ENCODE measurements around the gene PTPRU.
A peak's percentile ranks its signal among the peaks of the same experiment; 100 is the strongest.
"Not testable (repeated sequence)": the region's sequence is repeated elsewhere in the genome, so short reads cannot be mapped to it uniquely, and the experiment has no call there.

PTPRU gene

DNA sequence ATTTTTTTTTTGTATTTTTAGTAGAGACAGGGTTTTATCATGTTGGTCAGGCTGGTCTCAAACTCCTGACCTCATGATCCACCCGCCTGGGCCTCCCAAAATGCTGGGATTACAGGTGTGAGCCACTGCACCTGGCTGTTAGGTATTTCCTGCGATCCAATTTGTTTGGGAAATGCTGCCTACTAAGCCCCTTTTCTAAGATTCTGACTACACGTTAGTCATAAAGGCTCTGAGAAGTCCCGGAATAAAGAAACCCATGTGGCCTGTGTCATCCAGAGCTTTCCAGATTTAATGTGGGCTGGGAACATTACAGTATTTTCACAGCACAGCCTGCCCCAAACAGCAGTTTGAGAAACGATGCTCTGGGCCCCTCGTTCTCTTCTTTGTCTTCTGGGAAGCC is 14.1 kb upstream of the PTPRU start:
- DNase-seq (ENCODE audit: low read depth in 3 of 3) = not testable (repeated sequence)

DNA sequence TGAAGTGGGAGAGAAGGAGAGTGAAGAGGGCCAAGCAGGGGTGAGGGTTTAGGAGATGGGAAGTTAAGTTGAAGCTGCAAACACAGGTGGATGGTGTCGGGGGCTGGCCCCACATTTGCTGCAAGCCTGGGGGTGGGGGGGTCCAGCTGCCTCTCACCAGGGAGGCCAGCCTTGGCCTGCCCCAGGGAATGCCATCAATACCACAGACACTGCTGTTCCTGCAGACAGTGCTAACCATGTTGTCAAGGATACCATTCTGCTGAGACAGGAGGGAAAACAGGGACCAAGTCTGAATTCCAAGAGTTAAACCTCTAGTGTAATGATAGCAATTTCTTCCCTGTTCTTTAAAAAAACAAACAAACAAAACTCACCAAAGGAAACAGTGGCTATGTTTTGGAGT is 13.6 kb upstream of the PTPRU start:
- DNase-seq (ENCODE audit: low read depth in 3 of 3) = no peak

DNA sequence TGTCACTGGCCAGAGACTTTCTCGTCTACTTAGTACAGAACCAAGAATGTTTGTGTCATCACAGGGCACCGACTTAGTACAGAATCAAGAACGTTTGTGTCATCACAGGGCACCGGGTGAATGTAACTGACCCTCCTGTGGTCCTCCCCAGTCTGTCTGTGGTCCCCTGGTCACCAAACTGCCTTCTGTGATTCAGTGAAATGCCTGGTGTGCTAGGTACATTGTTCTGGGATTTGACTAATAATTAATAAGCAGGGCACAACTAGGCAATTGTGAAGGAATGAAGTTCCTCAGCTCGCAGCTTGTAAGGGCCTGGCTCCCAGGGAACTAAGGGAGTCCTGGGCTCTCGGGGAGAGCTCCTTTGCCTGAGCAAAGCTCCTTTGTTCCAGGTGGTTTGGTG is 12.8 kb upstream of the PTPRU start:
- no peak for DNase-seq (ENCODE audit: low read depth in 3 of 3)

DNA sequence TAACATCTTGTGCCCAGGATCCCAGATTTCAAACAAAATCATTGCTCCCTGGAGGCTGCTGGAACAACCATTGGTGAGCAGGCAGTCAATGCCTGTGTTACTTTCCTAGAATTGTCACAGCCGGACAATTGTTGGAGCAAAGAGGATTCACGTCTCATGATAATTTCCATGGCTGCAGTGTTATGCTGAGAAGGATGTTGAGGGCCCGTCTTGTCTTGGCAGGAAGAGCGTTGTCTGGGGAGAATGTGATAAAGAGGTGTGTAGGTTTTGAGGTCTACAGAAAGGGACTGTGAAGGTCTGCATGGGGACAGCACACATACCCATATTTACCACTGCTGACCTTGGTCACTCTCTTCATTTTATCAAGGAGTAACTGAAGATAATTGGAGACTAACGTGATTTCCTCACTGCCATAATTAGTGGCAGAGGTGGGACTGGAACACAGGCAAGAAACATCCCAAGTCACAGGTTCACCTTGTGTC is 11.9 kb upstream of the PTPRU start:
- no peak for DNase-seq (ENCODE audit: low read depth in 3 of 3)

DNA sequence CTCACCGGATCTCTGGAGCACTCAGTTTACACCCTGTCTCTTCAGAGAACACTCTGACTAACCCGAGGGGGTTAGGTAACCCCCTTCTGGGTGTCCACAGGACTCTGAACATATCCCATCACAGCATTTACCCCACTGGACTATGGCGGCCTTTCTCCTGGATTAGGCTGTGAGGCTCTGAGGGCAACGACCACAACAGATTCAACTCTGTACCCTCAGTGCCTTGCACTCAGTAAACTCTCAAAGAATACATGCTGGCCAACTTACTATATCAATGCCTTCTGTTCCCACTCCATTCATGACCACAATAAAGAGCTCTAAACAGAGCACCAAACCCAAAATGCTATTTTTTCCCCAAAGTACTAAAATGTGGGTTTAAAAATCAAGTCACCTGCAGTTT is 11.0 kb upstream of the PTPRU start:
- no peak for DNase-seq (ENCODE audit: low read depth in 3 of 3)

DNA sequence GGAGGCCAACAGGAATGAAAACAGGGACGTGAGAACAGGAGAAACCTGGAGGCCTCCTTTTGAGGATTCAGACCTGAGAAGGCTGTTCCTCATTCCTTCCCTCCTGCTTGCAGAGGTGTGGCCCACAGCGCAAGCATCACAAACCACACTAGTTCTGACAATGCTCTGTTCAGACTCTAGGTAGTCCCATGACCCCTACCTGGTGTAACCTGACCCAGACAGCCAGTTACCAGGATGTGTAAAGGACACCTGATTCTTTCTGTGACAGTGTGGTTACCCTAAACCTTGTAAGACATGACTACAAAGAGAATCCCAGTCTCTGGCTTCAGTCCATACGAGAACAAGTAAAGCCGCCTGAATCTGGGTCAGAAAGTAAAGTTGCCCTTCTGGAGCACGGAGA is 8.8 kb upstream of the PTPRU start:
- DNase-seq (ENCODE audit: low read depth in 3 of 3) = no peak

DNA sequence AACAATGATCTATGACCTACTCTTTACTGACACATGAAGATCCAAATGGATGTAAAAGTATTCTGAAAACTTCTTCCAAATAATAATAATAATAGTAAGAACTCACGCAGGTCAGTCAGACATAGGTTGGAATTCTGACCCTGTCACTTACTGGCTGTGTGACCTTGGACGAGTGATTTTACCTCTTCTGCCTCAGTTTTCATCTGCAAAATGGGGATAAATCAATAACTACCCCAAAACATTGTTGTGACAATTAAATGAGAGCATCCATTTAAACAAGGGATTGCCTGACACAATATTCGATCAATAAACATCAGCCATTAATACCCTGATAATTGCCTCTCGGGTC is 6.1 kb upstream of the PTPRU start:
- no peak for DNase-seq (ENCODE audit: low read depth in 3 of 3)

DNA sequence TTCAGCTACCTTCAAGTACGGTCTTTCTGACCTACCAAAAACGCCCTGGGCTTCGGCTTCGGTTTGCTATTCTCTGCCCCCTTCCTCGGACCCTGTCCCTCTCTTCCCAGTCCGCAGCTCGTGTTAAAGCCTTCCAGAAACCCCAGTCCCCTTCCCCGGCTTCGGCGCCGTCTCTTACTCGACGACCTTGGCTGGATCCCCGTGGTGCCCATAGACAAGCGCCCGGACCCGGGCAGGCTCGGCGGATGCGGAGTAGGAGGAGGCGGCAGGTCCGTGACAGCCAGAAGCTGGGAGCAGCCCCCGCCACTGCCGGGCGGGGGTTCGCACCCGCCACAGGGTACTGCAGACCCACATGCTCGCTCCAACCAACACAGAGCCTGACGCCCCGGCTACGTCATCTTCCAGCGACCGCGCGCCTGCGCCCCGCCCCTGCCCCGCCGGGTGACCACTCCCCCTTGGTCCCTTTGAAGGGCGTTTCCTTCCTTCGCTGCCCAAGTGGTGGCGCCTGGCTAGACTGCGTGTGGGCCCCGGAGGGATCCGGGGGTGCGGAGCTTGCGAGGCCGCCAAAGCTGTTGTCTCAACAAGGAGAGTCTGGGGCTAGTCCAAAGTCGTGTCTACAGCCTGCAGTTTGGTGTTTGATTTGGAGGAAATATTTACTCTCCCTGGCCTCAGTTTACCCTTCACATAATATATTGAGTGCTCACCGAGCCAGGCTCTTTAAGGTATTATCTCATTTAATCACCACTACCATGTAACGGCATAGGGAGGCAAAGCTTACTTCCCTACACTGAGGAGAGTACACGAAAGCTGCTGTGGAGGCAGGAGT is 5.6 kb upstream of the PTPRU start, which contains the start of gene MECR:
MECR (minus strand) TSS at position 382 of the 826 bp plus-strand sequence; CDS start at position 354, 28 bp downstream.
- peak; percentile 92 for DNase-seq (ENCODE audit: low read depth in 3 of 3)

DNA sequence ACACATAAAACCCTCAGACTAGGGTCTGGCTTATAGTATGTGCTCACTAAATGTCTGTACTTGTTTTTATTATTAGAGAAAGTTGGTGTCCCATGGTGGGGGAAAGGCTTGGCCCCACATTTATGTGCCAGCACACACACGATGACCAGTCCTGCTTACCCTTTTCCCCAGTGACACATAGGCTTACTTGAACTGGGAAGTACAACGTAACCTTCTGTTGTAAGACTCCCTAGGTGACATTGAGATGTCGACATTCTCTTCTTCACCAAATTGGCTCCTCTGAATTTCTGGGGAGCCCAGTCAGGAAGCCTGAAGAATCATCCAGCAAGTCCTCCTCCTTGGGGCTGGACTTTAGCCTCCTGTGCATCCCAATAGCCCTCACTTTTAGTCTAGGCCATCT is 3.9 kb upstream of the PTPRU start:
- DNase-seq (ENCODE audit: low read depth in 3 of 3) = no peak

DNA sequence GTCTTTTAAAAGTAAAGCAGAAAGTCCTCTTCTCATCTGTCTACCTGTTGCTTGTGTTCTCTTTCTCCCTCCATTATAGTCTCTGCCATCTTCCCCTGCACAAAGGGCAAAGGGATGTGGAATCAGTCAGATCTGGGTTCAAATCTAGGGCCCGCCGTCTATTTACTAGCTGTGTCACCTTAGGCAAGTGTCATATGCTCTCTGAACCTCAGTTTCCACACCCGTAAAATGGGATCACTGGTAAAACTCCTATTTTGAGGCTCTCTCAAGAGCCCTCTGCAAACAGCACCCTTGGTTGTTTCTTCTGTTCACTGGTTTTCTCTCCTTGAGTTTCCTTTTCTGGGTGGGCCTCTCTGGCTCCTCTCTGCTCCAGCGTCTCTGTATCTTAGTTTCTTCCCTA is 2.6 kb upstream of the PTPRU start:
- no peak for DNase-seq (ENCODE audit: low read depth in 3 of 3)

DNA sequence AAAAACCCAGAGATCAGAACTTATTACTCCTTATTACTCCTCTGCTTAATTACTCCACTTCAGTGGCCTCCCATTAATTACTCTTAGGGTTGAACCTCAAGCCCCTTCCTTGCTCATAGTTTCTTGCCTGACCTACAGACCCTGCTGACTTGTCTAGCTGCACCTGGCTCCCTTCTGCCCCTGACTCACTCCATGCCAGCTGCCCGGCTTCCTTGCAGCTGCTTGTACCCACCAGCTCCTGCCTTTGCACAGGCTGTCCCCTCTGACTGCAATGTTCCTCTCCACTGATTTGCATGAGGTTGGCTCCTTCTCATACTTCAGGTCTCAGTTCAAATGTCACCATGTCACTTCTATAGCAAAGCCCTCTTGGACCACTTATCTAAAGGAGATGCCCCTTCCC is 1.9 kb upstream of the PTPRU start:
- DNase-seq (ENCODE audit: low read depth in 3 of 3) = no peak

DNA sequence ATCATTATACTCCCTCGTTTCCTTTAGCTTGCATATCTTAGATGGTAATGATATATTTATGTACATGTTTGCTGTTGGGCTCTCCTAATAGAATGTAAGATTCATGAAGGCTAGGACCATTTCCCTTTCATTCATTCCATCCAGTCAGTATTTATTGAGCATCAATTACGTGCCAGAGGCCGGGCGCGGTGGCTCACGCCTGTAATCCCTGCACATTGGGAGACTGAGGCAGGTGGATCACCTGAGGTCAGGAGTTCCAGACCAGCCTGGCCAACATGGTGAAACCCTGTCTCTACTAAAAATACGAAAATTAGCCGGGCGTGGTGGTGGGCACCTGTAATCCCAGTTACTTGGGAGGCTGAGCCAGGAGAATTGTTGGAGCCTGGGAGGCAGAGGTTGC is 1.4 kb upstream of the PTPRU start:
- DNase-seq (ENCODE audit: low read depth in 3 of 3) = not testable (repeated sequence)

DNA sequence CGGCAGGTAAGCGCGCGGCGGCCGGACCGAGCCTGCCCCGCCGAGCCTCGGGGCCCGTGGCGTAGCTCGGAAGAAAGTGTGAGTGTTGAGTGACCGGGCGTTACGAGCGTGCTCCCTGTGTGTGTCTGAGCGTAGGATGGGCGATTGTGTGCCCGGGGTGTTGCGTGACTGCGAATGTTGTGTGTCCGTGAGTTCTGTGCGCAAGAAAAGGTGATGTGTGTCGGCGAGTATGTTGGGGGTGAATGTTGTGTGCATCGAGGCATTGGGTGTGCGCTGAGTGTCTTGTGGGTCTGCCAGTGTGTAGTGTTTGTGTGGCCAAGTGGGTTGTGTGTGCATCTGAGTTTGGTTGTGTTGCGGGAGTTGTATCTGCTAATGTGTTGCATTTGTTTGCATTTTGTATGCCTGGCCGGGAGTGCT is 398 bp downstream of the PTPRU start:
- no peak for DNase-seq (ENCODE audit: low read depth in 3 of 3)

DNA sequence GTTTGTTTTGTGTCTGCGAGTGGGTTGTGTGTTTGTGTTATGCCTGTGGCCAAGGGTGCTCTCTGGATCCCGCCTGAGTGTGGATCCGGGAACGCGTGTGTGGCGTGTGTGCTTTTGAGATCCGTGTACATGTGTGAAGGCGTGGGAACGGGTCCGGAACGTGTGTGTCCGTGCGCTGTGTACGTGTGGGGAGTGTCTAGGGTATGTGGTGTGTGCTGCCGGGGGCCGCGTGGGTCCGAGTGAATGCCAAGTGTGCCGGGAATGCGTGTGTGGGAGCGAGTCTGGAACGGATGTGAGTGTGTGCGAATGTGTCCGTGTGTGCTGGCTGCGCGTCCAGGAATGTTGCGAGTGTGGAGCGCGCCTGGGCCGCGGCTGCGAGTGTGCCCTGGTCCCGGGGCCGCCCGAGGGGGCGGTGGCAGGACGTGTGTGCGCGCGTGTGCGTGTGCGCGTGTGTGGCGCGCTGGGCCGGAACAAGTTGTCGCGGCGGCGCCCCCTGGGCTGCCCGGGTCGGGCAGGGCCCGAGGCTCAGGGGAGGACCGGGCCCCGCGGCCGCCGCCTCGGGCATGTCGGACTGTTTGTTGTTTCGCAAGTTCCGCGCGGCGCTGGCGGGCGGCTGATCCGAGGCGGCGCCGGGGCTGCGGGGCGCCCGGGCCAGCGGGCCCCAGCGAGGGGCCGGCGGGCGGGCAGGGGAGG is 953 bp downstream of the PTPRU start:
- no peak for DNase-seq (ENCODE audit: low read depth in 3 of 3)

DNA sequence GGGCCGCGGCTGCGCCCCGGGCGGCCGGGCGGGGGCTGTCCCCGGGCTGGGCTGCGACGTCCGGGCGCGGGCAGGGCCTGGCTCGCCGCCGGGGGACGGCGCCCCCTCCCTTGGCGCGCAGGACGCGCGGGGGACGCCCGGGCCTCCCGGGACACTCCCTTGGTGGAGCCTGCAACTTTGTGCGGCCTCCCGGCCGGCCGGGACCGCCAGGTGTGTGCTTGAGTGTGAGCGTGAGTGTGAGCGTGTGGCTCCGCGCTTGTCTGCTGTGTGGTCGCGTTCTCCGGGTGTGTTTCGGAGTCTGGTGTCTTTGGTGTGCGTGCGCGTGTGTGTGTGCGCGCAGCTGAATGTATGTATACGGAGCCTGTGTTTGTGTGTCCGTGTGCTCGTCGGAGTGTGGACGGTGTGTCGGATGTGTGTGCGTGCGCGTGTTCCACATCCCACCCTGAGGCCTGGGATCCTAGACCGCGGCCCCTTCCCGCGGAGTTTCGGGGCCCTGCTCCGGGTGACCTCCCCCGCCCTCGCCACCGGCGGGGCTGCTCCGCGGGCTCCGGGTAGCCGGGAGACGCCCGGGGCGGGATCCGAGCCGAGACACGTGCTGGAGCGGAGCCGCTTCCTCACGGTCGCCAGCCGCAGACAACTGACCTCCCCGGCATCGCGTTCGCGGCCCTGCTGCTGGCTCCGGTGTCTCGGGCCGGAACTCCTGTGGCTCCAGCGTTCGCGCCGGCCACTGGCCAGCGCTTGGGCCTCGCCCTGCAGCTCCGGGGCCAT is 1.7 kb downstream of the PTPRU start:
- no peak for DNase-seq (ENCODE audit: low read depth in 3 of 3)

DNA sequence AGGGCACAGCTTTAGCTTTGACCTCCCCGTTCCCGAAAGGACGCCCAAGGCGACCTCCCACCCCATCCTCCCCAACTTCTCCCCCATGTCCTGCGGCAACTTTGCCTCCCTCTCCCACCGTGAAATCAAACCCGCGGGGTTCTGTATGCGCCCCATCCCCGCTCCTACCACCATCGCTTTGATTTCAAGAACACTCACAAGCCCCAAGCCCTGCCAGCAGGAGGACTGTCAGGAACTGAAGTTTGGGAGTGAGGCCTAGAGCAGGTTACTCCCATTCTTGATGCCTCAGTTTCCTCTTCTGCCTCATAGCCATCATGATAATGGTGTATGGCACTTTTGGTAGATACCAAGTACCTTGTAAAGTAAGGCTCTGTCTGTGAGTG is 2.3 kb downstream of the PTPRU start:
- DNase-seq (ENCODE audit: low read depth in 3 of 3) = no peak

DNA sequence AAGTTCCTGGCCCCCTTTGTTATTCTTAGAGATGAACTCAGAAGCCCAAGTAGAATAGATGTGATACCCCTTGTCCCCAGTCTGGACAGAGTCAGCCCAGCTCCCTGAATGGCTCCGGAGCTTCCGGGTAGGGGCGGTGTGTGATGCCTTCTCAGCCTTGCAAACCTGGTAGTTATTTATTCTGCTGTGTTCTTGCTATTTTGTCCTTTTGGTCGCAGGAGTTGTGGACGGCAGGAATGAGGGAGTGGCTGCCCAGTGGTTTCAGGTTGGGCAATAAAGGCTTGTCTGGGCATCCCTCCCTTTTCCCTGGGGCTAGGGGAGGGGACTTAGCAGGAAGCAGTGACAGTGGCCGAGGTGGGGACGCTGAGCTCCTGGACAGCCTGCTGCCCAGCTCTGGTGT is 2.8 kb downstream of the PTPRU start:
- DNase-seq (ENCODE audit: low read depth in 3 of 3) = no peak

DNA sequence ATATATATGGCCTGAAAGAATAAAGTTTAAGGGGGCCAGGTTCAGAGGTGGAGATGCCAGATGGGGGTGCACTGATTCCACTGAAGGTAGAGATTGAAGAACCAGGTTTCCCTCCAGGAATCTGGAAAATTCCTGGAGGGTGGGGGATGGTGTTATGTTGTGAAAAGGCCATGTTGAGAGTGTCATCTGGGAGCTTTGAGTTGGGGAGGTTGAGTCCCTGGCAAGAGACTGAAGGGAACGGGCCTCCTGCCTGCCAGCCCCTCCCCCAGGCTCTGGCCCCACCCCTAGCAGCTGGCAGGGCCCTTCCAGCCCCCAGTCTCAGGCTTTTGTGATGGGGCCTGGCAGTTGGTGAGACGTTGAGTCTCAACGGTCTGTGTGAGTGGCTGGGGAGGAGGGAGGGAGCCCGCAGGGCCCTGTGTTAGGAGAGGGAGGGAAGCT is 4.1 kb downstream of the PTPRU start:
- no peak for DNase-seq (ENCODE audit: low read depth in 3 of 3)

DNA sequence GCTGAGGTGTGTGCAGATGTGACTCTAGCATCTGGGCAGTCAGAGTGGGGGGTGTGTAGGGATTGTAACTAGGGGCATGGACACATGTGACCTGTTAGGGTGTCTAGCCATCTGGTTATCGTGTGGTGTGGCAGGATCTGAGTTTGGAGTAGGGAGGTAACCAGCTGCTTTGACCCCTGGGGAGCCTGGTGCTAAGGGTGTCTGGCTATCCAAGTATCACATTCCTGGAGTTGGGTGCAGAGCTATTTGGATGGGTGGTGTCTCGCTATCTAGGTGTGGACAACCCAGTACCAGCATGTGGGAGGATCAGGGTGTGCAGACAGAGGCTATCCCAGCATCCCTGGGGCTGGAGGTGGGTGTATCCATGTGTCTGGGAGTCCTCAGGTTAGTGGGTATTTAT is 4.7 kb downstream of the PTPRU start:
- DNase-seq (ENCODE audit: low read depth in 3 of 3) = no peak

DNA sequence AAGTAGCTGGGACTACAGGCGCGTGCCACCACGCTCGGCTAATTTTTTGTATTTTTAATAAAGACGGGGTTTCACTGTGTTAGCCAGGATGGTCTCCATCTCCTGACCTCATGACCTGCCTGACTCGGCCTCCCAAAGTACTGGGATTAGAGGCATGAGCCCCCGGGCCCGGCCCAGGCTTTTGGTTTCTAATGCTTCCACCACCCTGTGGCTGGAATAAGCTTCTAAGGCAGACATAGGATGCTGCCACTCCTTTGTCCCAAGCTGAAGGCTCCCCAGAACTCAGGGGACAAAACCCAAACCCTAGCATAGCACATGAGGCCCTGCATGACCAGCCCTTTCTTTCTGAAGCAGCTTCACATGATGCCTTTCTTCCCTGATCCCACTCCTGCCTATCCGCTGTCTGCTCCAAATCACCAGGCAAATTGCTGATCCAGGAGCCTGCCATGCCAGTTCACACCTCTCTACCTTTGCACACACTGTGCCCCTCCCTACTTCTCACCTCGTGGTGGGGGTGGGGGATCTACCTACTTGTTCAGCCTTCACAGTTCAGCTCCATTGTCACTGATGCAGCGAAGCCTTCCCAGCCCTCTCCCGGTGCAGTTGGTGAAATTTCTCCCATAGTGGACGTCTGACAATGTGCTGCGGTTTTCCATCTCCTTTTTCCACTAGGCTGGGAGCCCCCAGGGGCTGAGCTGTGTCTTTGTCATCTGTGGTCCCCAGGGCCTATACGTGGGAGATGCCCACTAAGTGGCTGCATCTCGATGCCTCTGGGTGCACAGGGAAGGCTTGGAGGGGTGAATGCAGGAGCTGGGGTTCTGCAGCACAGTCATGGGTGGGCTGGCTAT is 6.9 kb downstream of the PTPRU start:
- DNase-seq (ENCODE audit: low read depth in 3 of 3) = no peak

DNA sequence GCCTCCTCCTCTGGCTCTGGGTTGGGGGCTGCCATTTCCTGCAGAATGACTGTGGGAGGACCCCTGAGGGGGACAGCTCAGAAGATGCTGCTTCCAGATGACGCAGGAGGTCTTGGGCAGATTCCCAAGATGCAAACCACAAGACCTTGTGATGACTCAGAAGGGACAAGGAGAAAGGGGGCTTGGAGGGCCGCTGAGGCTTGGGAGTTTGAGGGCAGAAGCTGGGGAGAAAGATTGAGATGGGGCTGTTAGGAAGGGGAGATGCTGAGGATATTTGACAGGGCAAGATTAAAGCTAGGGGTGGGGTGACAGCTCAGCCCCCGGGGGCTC is 7.5 kb downstream of the PTPRU start:
- DNase-seq (ENCODE audit: low read depth in 3 of 3) = no peak

DNA sequence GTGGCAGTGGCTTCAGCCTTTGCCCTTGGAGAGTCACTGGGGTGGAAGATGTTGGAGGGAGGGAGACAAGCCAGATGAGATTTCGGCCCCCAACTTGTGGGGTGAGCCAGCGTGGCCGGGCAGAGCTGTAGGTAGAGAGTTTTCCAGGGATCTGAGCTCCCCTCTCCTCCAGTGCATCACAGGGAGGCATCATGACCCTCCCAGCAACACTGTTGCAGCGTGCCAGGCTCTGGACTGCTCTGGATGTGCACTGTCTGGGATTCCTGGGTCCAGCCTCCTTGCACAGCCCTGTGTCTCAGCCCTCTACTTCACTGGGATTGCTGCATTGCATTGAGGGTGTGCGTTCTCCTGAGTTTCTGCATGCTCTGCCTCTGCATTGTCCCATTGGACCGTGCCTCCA is 8.9 kb downstream of the PTPRU start:
- no peak for DNase-seq (ENCODE audit: low read depth in 3 of 3)
